ENCODE measurements around the gene PRAMEF11.
A peak's percentile ranks its signal among the peaks of the same experiment; 100 is the strongest.
"Not testable (repeated sequence)": the region's sequence is repeated elsewhere in the genome, so short reads cannot be mapped to it uniquely, and the experiment has no call there.

Gene PRAMEF11

GRCh38 chr1:12809933-12810332 lies 21.3 kb downstream of the PRAMEF11 start:
- ChIA-PET POLR2A (no interaction called here), CTCF (no interaction called here)
- TF ChIP-seq CTCF (IDR thresholded peaks at IDR 0.05; ENCODE audit: control extremely low read depth, extremely low read depth, low read depth, missing control alignments) = no peak
- DNase-seq (ENCODE audit: extremely low spot score) = no peak

- no peak for DNase-seq (ENCODE audit: extremely low spot score)
- POLR2A ChIA-PET = no interaction called here
- TF ChIP-seq CTCF (IDR thresholded peaks at IDR 0.05; ENCODE audit: control extremely low read depth, extremely low read depth, low read depth, missing control alignments) = no peak
- CTCF ChIA-PET = no interaction called here
These were observed 31.5 kb downstream of the PRAMEF11 start for GRCh38 chr1:12799730-12800129.

GRCh38 chr1:12798911-12799310 lies 32.3 kb downstream of the PRAMEF11 start:
- ChIA-PET CTCF (interaction anchor here (1.0 kb wide), 1 partner anchor 14 kb away, joined by 3 read pairs; no protein-coding TSS in a partner anchor), POLR2A (no interaction called here)
- DNase-seq (ENCODE audit: extremely low spot score) = no peak
- TF ChIP-seq CTCF (IDR thresholded peaks at IDR 0.05; ENCODE audit: control extremely low read depth, extremely low read depth, low read depth, missing control alignments) = no peak

- POLR2A ChIA-PET; CTCF ChIA-PET; DNase-seq (ENCODE audit: extremely low spot score): not testable (repeated sequence)
These were observed 40.1 kb downstream of the PRAMEF11 start, which contains the start of gene PRAMEF1 for GRCh38 chr1:12791097-12791496. PRAMEF1 (plus strand) TSS chr1:12791397; CDS start chr1:12793228, 1,831 bp downstream.

GRCh38 chr1:12784729-12785128 lies 46.5 kb downstream of the PRAMEF11 start:
- DNase-seq (ENCODE audit: extremely low spot score); CTCF ChIA-PET; POLR2A ChIA-PET: not testable (repeated sequence)

GRCh38 chr1:12783783-12784182 lies 47.4 kb downstream of the PRAMEF11 start:
- POLR2A ChIA-PET; CTCF ChIA-PET; DNase-seq (ENCODE audit: extremely low spot score): not testable (repeated sequence)

- CTCF ChIA-PET; DNase-seq (ENCODE audit: extremely low spot score); POLR2A ChIA-PET: not testable (repeated sequence)
These were observed 49.7 kb downstream of the PRAMEF11 start for GRCh38 chr1:12781488-12781887.

GRCh38 chr1:12778907-12779306 lies 52.3 kb downstream of the PRAMEF11 start:
- ChIA-PET POLR2A (no interaction called here), CTCF (no interaction called here)
- no peak for DNase-seq (ENCODE audit: extremely low spot score)
- TF ChIP-seq CTCF (IDR thresholded peaks at IDR 0.05; ENCODE audit: control extremely low read depth, extremely low read depth, low read depth, missing control alignments) = no peak

GRCh38 chr1:12778061-12778460 lies 53.1 kb downstream of the PRAMEF11 start:
- ChIA-PET POLR2A (no interaction called here), CTCF (no interaction called here)
- TF ChIP-seq CTCF (IDR thresholded peaks at IDR 0.05; ENCODE audit: control extremely low read depth, extremely low read depth, low read depth, missing control alignments) = no peak
- DNase-seq (ENCODE audit: extremely low spot score) = peak; percentile 1
